ENCODE results near the gene NR0B2. TPM values are rescaled to one million over a fixed set of nuclear protein-coding genes. Genes with fewer than 3 reads are reported as not detected.

The NR0B2 gene
- total and polyA plus RNA-seq, 2 of the 13 experiments (the other 11 are each of a cell fraction or from before 2014, with no cell fraction given): 72.5 to 133 TPM

- TF ChIP-seq, protein P1, sequence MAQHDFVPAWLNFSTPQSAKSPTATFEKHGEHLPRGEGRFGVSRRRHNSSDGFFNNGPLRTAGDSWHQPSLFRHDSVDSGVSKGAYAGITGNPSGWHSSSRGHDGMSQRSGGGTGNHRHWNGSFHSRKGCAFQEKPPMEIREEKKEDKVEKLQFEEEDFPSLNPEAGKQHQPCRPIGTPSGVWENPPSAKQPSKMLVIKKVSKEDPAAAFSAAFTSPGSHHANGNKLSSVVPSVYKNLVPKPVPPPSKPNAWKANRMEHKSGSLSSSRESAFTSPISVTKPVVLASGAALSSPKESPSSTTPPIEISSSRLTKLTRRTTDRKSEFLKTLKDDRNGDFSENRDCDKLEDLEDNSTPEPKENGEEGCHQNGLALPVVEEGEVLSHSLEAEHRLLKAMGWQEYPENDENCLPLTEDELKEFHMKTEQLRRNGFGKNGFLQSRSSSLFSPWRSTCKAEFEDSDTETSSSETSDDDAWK (CRISPR knock-in tag; IDR thresholded peaks at IDR 0.05): no peak
- TF ChIP-seq ZMYM4 (CRISPR knock-in tag; IDR thresholded peaks at IDR 0.05): peak; percentile 72
- TF ChIP-seq XBP1 (CRISPR knock-in tag; IDR thresholded peaks at IDR 0.05): peak; percentile 91
- TF ChIP-seq, protein P2, sequence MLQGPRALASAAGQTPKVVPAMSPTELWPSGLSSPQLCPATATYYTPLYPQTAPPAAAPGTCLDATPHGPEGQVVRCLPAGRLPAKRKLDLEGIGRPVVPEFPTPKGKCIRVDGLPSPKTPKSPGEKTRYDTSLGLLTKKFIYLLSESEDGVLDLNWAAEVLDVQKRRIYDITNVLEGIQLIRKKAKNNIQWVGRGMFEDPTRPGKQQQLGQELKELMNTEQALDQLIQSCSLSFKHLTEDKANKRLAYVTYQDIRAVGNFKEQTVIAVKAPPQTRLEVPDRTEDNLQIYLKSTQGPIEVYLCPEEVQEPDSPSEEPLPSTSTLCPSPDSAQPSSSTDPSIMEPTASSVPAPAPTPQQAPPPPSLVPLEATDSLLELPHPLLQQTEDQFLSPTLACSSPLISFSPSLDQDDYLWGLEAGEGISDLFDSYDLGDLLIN (CRISPR knock-in tag; IDR thresholded peaks at IDR 0.05; ENCODE audit: borderline replicate concordance): 0 out of 2 replicates have a peak, but pooled peaks have one; percentile 41
- peak; percentile 81 for TF ChIP-seq SP5 (CRISPR knock-in tag; IDR thresholded peaks at IDR 0.05; ENCODE audit: borderline replicate concordance, low read depth)
- peak; percentile 82 for TF ChIP-seq TEAD3 (CRISPR knock-in tag; optimal IDR thresholded peaks at IDR 0.05; ENCODE audit: borderline replicate concordance)
- TF ChIP-seq NFYC (CRISPR knock-in tag; IDR thresholded peaks at IDR 0.05): peak; percentile 59; the same call in 1 of the 2 replicates
- peak; percentile 74 for TF ChIP-seq RFXANK (CRISPR knock-in tag; IDR thresholded peaks at IDR 0.05)
- peak; percentile 95; the same call in 1 of the 2 replicates for TF ChIP-seq GTF3A (CRISPR knock-in tag; conservative IDR thresholded peaks at IDR 0.05)
- peak; percentile 82 for TF ChIP-seq SOX13 (IDR thresholded peaks at IDR 0.05)
- peak in 1 of 2 experiments; percentile 94; a peak in 2 of 4 replicates for TF ChIP-seq SOX13 (CRISPR knock-in tag; conservative IDR thresholded peaks at IDR 0.05 in 1 of 2, IDR thresholded peaks at IDR 0.05 in 1 of 2)
- TF ChIP-seq ZNF597 (CRISPR knock-in tag; IDR thresholded peaks at IDR 0.05): no peak
- no peak; the same call in 1 of the 2 replicates for TF ChIP-seq ZSCAN5A (CRISPR knock-in tag; IDR thresholded peaks at IDR 0.05; ENCODE audit: borderline replicate concordance)
- TF ChIP-seq, protein P3, sequence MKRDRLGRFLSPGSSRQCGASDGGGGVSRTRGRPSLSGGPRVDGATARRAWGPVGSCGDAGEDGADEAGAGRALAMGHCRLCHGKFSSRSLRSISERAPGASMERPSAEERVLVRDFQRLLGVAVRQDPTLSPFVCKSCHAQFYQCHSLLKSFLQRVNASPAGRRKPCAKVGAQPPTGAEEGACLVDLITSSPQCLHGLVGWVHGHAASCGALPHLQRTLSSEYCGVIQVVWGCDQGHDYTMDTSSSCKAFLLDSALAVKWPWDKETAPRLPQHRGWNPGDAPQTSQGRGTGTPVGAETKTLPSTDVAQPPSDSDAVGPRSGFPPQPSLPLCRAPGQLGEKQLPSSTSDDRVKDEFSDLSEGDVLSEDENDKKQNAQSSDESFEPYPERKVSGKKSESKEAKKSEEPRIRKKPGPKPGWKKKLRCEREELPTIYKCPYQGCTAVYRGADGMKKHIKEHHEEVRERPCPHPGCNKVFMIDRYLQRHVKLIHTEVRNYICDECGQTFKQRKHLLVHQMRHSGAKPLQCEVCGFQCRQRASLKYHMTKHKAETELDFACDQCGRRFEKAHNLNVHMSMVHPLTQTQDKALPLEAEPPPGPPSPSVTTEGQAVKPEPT (CRISPR knock-in tag; IDR thresholded peaks at IDR 0.05; ENCODE audit: low read depth): peak; percentile 76; the same call in 1 of the 2 replicates
- TF ChIP-seq PCBP2 (optimal IDR thresholded peaks at IDR 0.05; ENCODE audit: low read depth, low read length, poor library complexity, severe bottlenecking): no peak
- TF ChIP-seq NPAS2 (CRISPR knock-in tag; IDR thresholded peaks at IDR 0.05; ENCODE audit: borderline replicate concordance): no peak
- TF ChIP-seq ZNF337 (CRISPR knock-in tag; IDR thresholded peaks at IDR 0.05; ENCODE audit: borderline replicate concordance, low read depth): peak; percentile 28; the same call in 1 of the 2 replicates
Observed at GRCh38 chr1:26913754-26914619, at the start of gene NR0B2 (continued).

Data from HepG2 (cell line).